IPS-NIHi7 (cell line): Measurements from ENCODE around the gene DENND5A.
A peak's percentile ranks its signal among the peaks of the same experiment; 100 is the strongest.
"Not testable (repeated sequence)": the region's sequence is repeated elsewhere in the genome, so short reads cannot be mapped to it uniquely, and the experiment has no call there.

Experiments used
- DNase-seq: peaks from one replicate; pipeline ENCODE4 v3.0.0; 2012; ENCODE audit warnings: mixed read lengths; ENCODE audit errors: extremely low spot score

Gene DENND5A

DNA sequence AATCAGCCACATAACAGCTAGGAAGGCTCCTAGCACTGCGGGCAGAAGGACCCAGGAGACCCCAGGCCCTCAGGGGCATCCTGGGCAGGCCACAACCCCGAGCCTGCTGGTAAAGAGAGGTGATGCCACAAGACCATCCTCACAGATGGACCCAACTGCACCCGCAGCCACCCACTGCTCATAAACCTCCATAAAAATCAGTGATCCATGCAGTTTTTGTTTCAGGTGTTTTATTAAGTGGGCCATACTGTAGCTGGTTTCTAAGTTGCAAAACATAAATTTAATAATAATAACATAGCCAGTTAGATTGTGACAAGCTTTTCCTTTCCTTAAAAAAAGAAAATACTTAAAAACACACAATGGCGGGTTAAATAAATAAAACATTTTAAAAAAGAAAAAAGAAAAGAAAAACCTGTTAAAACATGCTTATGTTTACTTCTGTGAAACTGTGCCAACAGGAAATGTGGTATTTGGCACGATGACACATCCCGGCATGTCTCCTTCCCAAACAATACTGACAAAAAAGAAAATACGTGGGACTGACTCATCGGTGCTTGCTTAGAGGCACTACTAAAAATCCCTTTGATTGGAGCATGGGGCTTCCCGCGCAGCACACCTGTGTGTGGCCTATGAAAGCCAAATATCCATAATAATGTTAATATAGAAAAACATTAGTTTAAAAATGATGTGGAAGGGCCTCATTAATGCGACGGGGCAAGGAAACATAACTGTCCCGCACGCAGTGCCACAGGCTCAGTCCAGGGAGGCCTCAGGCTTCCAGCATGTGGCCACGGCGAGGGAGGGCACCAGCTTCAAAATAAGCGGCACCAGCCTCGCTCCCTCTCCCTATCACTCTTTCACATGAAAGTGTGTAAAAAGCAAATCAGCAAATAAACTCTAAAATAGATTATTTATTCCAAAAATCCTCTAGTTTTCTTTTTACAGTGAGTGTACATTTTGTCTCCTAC is 126.3 kb downstream of the DENND5A start:
- no peak for DNase-seq

DNA sequence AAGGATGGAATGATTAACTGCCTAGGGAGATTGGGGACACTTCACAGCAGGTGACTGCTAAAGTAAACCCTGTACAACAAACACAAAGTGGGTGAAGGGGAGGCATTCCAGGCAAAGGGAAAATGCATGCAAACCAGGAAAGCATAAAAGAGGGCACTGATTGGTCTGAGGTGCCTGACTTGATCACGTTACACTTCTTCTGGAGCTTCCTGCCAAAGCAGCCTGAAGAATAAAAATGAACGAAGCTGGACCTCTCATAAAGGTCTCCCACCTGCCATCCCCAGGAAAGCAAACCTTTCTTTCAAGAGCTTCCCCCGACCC is 127.1 kb downstream of the DENND5A start:
- DNase-seq = no peak

DNA sequence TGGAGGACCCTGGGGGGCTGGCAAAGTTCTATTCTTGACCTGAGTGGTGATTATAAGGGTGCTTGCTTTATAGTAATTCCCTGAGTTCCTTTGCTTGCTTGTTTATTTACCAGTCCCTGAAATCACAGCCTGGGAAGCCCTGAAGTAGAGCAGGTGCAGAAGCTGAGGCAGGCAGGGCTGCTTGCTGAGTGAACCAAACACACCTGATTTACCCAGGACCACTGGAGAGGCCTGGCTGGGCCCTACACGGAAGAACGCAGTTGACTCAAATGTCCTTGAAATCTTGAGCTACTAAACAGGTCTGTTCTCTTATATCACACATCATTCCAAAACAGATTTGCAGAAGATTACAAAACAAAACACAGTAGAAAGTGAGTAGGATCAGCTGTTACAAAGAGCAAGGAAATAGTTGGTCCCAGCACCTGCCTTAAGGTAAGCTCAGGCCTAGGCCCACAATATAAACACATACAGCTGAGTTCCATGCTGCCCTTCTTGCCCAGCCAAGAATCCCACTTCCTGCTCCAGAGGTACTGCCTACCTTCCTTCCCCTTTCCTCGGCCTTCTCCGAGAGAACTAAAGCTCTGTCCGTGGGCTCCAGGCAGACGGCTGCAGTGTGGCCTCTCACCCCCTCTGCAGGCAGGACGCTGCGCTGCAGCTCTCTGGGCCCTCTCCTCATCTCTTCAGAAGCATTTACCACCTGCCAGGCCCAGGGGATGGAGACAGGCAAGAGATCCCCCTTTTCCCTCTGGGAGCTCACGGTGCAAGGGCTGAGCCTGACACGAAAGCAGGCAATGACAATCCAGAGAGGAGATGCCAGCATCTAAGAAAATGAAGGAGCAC is 127.6 kb downstream of the DENND5A start:
- peak; percentile 90 for DNase-seq

DNA sequence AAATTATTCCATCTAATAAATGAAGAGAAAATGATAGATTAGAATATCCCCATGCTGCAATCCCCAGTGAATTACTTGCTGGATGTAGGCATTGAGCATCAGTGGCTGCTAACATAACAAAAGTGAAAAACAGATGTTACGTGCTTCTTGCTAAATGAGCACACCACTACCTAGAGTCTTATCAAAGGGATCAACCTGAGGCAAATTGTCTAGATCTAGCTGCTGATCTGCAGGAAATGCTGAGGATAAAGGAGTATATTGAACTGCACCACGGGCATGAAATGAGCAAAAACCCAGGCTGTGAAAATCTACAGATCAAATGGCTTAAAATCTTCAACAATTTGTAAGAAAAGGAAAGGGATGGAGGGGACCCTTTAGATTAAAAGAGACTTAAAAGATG is 128.4 kb downstream of the DENND5A start:
- no peak for DNase-seq

DNA sequence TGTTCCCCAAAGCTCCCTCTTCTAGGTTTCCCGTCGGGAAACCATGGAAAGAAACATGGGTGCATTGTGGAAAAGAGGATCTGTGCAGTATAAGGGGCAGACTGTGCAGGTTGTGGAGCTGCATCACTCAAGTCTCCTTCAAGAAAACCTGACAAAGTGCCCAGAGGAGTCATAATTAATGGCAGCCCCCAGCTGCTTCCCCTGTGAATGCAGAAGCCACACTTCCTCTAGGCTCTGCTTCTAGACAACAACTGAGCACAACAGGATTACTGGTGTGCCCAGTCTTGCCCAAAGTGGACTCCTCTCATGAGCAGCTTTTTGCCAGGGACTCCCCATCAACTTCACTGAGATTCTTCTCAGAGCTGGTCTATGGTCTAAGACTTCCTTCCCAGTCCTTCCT is 131.2 kb downstream of the DENND5A start:
- DNase-seq = no peak

DNA sequence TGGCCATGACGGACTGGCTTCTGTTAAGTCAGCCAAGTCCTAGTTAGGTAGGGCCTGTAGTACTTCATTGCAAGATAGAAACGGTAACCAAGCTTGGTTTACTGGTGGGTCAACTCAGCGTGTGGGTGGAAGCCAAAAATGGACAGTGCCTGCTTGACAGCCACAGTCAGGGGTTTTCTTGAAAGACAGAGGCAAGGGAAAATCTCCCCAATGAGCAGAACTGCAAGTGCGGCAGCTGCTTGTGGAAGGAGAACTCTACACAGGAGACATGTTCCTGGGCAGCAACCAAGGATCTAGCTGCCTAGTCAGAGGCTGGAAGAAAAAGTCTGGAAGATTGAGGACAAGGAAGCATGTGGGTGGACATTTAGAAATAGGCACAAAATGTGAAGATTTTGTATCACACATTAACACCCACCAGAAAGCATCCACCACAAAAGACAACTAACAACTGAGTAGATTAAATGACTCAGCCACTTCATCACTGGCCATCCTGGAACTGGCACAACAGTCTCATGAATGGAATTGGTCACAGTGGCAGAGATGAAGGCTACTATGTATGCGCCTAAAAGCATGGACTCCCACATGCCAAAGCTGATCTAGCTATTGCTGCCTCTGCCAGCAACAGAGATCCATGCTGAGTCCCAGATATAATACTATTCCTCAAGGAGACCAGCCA is 132.8 kb downstream of the DENND5A start:
- DNase-seq = no peak

DNA sequence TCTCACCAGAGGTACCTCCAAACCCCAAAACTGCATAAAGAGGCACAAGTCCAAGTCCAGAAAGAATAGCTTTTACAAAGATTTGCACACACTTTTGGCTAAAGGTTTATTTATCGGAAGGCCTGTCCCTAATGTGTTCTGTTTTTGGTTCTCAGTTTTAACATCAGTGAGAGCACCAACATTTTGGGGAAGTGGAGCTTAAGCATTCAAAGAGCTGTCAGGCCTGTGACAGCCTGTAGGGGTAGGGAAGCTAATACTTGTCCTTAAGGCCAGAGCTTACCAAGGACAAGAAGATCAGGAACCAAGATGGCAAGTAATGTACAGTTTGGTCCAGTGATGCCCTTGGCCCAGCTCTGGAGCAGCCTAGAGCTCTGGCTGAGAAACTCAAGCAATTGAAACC is 134.9 kb downstream of the DENND5A start:
- no peak for DNase-seq

DNA sequence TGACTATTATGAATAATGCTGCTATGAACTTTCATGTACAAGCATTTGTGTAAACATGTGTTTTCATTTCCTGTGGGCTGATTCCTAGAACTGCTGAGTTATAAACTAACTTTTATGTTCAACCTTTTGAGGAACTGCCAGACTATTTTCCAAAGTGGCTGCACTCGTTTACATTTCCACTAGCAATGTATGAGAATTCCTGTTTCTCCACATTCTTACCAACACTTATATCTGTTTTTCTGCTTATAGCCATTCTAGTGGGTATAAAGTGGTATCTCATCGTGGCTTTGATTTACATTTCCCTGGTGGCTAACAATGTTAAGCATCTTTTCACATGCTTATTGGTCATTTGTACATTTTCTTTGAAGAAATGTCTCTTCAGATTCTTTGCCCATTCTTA is 138.5 kb downstream of the DENND5A start:
- DNase-seq = no peak

DNA sequence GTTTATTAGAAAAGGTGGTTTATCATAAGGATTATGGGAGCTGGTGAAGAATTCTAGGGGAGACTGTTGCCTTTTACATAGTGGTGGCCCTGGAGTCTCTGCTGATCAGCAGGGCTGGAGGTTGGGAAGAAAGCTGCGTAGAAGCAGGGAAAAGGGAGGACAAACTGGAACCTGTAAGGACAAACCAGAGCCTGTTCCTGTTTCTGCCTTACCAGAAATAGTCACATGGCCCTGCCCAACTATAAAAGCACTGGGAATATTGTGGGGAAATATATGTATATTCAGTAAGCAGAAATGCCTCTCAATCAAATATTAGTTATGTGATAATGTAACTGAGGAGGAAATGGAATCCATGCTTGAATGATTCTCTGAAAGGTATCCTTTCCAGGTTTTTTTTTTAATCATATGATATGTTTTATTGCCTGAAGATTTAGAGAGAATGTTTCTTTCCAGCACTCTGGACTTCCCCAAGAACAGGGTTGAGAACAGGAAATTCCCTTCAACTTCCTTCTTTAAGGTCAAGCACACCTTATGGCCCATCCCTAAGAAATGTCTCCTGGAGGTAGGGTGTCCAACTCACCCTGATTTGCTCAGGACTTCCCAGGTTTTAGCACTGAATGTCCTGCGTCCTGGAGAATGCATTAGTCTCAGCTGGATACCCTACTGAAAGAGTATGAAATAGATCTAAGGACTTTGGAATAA is 139.8 kb downstream of the DENND5A start:
- DNase-seq = no peak

DNA sequence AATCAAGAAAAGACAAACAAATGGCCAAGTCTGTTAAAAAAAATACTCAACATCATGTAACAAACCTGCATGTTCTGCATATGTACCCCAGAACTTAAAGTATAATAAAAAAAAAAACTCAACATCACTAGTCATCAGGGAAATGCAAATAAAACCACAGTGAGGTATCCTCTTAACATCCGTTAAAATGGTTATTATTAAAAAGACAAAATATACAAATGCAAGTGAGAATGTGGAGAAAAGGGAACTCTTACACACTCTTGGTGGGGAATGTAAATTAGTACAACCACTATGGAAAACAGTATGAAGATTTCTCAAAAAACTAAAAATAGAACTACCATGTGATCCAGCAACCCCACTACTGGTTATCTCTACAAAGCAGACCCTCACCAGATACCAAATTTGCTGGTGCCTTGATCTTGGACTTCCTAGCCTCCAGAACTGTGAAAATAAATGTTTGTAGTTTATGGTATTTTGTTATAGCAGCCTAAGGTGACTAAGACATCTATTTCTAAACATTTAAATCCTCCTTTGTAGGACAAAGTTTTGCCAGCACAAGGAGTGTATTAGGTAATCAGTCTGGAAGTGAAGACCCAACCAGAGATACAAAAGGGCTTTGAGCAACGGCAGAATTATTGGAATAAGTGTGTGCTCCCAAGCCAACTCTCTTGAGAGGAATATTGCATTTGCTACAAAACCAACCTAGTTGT is 141.4 kb downstream of the DENND5A start:
- no peak for DNase-seq

DNA sequence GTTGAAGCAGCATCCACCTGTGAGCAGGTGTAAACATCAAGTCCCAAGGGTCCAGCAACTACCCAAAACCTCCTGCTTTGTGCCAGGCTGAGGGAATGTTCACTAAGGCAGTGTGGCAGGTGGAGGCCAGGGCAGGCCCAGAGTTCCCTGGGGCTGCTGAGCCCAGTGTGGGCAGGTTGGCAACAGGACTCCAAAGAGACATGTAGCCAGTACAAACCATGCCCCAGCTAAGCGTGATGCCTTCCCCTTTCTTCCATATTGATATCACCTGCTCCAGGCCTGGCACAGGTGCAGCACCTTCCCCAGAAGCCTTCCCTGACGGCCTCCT is 143.7 kb downstream of the DENND5A start:
- no peak for DNase-seq

DNA sequence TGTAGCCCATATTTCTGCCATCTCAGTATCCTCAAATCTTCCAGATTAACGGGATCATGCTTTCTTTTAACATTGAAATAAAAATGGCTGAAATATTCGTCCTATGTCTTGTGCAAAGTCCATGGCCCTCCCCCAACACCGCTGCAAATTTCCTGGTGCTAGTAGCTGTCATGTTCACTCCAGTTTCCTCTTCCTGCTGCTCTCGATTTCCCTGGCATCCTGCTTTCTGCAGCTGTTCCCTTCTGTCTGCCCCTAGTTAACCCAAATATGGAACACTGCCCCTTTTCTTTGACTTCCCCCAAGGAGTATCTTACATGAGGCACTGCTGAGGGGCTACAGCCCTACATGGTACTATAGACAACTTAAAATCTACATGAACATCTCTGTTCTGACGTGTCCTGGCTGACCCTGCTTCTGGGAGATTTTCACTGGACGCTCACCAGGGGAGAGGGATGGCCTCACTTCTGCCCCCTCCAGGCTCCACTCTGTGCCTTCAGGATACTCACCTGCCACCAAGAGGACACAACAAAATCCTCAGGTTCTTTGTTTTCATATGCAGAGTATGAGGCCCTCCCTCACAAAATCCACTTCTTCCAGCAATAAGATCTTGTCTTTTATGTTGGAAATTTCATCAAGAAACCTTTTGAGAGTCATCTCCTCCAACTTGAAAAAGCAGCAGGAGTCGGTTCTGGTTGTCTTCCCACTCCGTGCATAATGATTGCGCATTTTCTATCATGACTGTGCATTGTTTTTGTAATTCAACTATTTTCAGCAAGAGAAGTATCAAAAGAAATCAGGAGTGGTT is 144.3 kb downstream of the DENND5A start:
- peak; percentile 88 for DNase-seq

DNA sequence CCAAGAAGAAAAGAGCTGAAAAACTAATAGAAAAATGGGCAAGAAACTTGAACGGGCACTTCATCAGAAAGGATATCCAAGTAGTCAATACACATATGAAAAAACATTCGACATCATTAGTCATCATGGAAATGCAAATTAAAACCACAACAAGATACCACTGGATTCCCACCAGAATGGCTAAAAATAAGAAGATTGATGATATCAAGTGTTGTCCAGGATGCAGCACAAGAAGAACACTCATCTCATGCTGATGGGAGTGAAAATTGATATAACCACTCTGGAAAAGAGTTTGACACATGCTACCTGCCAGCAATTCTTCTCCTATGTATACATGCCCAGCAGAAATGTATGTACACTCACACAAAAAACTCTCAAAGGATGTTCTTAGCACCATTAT is 146.9 kb downstream of the DENND5A start:
- no peak for DNase-seq

DNA sequence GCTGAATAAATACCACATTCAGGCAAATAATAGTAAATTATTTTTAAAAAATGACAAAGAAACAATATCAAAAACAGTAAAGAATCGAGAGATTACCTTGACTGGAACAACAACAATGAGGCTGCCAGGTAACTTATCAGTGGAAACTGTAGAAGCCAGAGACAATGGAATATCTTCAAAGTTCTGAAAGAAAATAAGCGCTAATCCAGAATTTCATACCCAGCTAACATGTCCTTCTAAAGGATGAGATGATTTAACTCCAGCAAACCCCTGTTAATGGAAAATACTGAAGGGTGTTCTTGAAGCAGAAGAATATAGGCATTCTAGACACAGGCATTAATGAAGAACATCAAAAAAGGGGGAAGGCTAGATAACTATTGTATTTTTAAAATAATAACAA is 153.1 kb downstream of the DENND5A start:
- DNase-seq = no peak

DNA sequence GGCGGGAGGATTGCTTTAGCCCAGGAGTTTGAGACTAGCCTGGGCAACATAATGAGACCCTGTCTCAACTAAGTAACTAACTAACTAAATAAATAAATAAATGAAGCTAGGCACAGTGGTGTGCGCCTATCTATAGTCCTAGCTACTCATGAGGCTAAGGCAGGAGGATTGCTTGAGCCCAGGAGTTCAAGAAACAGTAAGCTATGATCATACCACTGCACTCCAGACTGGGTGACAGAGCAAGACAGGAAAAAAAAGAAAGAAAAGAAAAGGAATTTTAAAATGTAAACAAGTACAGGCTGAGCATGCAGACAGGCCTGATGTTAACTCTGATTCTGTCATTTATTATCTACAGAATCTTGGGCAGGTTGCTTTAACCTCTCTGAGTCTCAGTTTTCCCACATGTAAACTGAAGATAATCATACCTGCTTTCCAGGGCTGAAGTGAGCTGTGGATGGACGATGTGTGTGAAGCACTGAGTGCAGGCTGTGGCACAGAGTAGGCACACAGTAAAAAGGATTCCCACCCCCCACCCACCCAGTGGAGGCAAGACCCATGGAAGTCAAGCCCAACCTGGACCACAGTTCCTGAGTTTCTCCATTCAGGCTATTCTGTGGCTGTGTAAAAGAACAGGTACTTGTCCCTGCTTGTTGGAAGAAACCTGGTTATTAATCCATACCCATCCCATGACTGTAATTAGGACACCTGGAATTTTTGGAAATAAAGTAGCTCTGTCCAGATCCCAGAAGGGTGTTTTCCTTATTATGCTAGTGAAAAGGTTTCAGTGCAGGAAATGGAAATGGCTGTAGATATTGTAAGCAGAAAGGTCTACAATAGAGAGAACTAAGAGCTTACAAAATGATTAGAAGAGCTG is 155.1 kb downstream of the DENND5A start:
- no peak for DNase-seq

DNA sequence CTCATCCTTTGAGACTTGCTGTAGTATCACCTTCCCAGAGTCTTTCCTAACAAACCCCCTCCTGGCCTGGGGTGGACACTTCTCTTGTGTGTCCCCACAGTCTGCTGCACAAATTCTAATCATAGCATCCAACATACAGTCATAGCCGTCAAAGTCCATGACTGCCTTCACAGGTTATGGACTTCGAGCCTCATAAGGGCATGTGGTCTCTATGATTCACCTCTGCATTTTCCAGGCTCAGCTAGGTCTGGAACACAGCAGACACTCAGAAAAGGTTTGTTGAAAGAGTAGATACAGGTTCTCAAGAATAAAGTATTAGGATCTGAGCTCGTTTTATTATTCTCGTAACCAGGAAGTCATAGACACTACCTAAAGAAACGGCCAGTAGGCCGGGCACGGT is 160.6 kb downstream of the DENND5A start:
- DNase-seq = no peak

DNA sequence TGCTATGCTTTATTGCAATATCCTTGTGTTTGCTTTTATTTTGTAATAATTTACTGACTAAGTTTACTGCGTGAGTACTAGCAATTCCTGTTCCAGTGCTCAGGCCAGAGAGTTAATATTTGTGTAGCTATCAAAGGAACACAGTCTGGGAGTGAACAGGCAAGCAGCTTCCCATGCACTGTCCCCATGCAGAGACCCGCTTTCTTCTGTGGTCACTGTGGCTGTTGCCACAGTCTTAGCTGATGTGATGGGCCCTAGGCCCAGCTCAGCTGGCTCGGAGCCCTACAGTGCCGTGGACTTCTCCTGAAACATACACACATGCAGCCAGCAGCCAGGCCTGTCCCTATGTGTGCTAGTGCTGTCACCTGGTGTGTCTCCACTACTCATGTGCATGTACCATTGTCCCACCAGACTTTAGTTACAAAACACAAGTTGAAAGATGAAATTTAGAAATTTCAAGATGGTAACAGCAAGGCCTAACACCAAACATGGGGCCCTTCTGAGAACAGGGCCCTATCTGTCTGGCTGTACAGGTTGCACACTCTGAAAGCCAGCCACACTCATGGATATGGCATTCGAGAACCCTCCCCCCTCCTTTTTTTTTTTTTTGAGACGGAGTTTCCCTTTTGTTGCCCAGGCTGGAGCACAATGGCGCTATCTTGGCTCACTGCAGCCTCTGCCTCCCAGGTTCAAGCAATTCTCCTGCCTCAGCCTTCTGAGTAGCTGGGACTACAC is 161.4 kb downstream of the DENND5A start:
- DNase-seq = no peak

DNA sequence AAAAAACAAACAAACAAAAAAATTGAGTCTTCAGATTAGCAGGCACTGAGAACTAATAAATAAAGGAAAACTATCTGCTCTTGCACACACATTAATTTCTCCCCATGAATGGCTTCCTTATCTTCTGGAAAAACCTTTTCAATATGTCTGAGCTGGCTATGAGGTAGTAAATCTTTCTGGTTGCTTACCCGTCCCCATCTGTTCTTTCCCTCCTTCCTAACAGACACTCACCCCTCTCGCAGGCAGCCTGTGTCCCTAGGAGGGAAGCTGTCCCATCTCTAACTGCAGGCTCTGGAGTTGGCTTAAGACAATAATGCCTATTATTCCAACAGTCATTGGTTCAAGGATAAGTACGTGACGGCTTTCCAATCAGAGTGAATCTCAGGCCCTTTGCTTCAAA is 165.5 kb downstream of the DENND5A start:
- no peak for DNase-seq

DNA sequence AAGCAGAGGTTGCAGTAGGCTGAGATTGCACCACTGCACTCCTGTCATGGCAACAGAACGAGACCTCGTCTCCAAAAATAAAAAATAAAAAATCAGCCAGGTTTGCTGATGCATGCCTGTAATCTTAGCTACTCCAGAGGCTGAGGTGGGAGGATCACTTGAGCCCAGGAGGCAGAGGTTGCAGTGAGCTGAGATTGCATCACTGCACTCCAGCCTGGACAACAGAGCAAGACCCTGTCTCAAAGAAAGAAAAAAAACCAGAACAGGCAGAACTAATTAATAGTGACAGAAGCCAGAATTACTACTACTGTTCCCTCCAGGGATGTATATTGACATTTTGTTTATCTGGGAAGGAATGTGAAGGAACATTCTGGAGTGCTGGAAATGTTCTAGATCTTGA is 166.7 kb downstream of the DENND5A start:
- not testable (repeated sequence) for DNase-seq
